ENCODE measurements around the gene CNGA4.

Gene CNGA4

DNA sequence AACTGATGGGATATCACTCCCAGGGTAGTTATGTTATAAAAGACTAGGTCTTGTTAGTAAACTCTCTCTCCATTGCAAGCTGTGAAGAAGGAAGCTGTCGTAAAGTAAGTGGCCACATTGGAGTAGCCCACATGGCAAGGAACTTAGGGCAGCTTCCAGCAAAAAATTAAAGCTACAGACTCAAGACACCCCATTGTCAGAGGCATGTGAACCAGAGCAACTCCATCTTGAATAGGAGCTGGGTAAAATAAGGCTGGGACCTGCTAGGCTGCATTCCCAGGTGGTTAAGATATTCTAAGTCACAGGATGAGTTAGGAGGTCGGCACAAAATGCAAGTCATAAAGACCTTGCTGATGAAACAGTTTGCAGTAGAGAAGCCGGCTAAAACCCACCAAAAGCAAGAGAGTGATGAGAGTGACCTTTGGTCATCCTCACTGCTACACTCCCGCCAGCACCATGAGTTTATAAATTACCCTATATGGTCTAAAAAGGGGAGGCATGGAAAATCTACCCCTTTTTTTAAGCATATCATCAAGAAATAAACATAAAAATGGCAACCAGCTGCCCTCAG lies 44.6 kb downstream of the CNGA4 start:
- Histone ChIP-seq H3K27ac (no peak overlapping the region), H3K27me3 (no peaks in the 10 kb centered on the region), H3K36me3 (no peaks in the 10 kb centered on the region), H3K4me2 (no peak overlapping the region), H3K9me3 (no peaks in the 10 kb centered on the region), H3K4me3 (no peak overlapping the region), H3K4me1 (no peaks in the 10 kb centered on the region), H3K9ac (no peak overlapping the region), H4K20me1 (no peaks in the 10 kb centered on the region)
- TF ChIP-seq Cebpa-rat (IDR thresholded peaks at IDR 0.05): no peak

DNA sequence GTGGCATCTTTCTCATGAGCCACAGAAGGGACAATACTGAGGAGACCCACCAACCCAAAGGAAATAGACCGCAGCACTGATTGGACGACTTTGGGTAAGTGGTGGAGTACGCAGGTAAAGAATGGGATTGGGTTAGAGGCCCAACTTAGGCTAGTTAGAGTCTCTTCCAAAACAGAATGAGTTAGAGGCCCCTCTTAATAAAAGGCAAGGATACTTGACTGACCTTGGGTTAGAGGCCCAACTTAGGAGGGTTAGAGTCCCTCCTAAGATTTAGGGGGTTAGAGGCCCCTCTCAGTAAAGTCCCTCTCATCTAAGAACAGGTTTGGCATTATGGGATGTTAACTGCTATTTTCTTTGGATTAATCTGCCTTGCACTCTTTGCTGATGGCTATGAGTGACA lies 45.4 kb downstream of the CNGA4 start:
- Histone ChIP-seq H3K27me3 (no peaks in the 10 kb centered on the region), H3K4me2 (no peak overlapping the region), H3K9ac (no peak overlapping the region), H3K27ac (no peak overlapping the region), H3K4me1 (no peaks in the 10 kb centered on the region), H4K20me1 (no peaks in the 10 kb centered on the region), H3K4me3 (no peak overlapping the region), H3K36me3 (no peaks in the 10 kb centered on the region), H3K9me3 (no peaks in the 10 kb centered on the region)
- TF ChIP-seq Cebpa-rat (IDR thresholded peaks at IDR 0.05): no peak

DNA sequence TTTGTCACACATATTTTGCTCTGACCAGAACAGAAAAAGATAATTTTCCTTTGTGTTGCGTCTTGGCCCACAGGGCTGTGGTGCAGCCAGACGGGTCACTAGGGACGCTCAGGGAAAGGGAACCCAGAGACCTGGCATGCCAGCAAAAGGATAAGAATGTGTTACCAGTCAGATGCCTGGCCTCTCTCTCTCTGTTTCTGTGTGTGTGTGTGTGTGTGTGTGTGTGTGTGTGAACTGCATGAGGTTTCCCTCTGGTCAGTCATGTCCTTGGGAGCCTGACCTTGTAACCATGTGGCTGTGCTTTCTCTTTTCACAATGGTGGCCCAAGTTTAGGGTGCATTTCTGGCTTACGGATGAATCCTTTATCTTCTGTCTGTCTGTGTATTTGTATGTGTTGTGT lies 46.1 kb downstream of the CNGA4 start:
- Histone ChIP-seq H4K20me1 (no peaks in the 10 kb centered on the region), H3K27me3 (no peaks in the 10 kb centered on the region), H3K9me3 (no peaks in the 10 kb centered on the region), H3K9ac (no peak overlapping the region), H3K36me3 (no peaks in the 10 kb centered on the region), H3K27ac (no peak overlapping the region), H3K4me2 (no peak overlapping the region), H3K4me3 (no peak overlapping the region), H3K4me1 (no peaks in the 10 kb centered on the region)
- TF ChIP-seq Cebpa-rat (IDR thresholded peaks at IDR 0.05): no peak

All from BLaER1 (cell line).